Panc1 (cell line): ENCODE results near the gene CEPT1.

Experiments
- POLR2AphosphoS5 ChIP-seq: IDR thresholded peaks from 2 replicates; pipeline ENCODE4 v1.6.1; 2012; ENCODE audit warnings: mild to moderate bottlenecking, low read depth, low read length, moderate library complexity
- TF ChIP-seq, protein P1 (sequence below): fragments of 450-650 bp; IDR thresholded peaks from 2 replicates; pipeline ENCODE4 v1.5.1; 2017; ENCODE audit warnings: mild to moderate bottlenecking
- TF ChIP-seq, protein P2 (sequence below), 2 experiments: IDR thresholded peaks; 2 replicates each; pipeline ENCODE4 v1.6.1; 2011 to 2012; ENCODE audit warnings: low read depth in 2 of 2, control low read depth in 1 of 2, low read length in 1 of 2, mild to moderate bottlenecking in 1 of 2, moderate library complexity in 1 of 2; ENCODE audit not compliant: insufficient read depth in 1 of 2

GRCh38 chr1:111129376-111129775, 10.6 kb upstream of the CEPT1 start:
- TF ChIP-seq, protein P1, sequence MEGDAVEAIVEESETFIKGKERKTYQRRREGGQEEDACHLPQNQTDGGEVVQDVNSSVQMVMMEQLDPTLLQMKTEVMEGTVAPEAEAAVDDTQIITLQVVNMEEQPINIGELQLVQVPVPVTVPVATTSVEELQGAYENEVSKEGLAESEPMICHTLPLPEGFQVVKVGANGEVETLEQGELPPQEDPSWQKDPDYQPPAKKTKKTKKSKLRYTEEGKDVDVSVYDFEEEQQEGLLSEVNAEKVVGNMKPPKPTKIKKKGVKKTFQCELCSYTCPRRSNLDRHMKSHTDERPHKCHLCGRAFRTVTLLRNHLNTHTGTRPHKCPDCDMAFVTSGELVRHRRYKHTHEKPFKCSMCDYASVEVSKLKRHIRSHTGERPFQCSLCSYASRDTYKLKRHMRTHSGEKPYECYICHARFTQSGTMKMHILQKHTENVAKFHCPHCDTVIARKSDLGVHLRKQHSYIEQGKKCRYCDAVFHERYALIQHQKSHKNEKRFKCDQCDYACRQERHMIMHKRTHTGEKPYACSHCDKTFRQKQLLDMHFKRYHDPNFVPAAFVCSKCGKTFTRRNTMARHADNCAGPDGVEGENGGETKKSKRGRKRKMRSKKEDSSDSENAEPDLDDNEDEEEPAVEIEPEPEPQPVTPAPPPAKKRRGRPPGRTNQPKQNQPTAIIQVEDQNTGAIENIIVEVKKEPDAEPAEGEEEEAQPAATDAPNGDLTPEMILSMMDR = no peak
- TF ChIP-seq, protein P2, sequence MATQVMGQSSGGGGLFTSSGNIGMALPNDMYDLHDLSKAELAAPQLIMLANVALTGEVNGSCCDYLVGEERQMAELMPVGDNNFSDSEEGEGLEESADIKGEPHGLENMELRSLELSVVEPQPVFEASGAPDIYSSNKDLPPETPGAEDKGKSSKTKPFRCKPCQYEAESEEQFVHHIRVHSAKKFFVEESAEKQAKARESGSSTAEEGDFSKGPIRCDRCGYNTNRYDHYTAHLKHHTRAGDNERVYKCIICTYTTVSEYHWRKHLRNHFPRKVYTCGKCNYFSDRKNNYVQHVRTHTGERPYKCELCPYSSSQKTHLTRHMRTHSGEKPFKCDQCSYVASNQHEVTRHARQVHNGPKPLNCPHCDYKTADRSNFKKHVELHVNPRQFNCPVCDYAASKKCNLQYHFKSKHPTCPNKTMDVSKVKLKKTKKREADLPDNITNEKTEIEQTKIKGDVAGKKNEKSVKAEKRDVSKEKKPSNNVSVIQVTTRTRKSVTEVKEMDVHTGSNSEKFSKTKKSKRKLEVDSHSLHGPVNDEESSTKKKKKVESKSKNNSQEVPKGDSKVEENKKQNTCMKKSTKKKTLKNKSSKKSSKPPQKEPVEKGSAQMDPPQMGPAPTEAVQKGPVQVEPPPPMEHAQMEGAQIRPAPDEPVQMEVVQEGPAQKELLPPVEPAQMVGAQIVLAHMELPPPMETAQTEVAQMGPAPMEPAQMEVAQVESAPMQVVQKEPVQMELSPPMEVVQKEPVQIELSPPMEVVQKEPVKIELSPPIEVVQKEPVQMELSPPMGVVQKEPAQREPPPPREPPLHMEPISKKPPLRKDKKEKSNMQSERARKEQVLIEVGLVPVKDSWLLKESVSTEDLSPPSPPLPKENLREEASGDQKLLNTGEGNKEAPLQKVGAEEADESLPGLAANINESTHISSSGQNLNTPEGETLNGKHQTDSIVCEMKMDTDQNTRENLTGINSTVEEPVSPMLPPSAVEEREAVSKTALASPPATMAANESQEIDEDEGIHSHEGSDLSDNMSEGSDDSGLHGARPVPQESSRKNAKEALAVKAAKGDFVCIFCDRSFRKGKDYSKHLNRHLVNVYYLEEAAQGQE (IDR thresholded peaks at IDR 0.05; ENCODE audit: insufficient read depth in 1 of 2, low read depth in 2 of 2, low read length in 1 of 2) = no peak
- TF ChIP-seq POLR2AphosphoS5 = no peak
